NCI-H345 treated with DMSO at 0.1 percent for 48 hours (cell line): ENCODE measurements around the gene NOVA2.
A peak's percentile ranks its signal among the peaks of the same experiment; 100 is the strongest.
"Not testable (repeated sequence)": the region's sequence is repeated elsewhere in the genome, so short reads cannot be mapped to it uniquely, and the experiment has no call there.

Experiments
- DNase-seq: peaks from one replicate; lab custom pipeline; 2025; ENCODE audit not compliant: unreplicated experiment; lab: John Stamatoyannopoulos, UW

Gene NOVA2

DNA sequence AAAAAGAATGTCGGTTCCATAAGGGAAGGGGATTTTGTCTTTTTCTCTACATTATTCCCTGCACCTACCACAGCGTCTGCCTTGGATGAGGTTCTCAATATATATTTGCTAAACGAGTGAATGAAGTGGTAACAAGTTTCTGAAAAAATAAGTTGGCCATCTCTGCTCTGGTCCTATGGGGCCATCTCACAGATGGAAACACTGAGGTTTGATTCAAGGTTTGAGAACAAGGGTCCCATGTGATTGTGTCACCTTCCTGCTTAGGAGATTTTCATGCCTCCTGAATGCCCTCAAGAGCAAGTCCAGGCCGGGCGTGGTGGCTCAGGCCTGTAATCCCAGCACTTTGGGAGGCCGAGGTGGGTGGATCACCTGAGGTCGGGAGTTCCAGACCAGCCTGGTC lies 74.4 kb downstream of the NOVA2 start:
- no peak for DNase-seq

DNA sequence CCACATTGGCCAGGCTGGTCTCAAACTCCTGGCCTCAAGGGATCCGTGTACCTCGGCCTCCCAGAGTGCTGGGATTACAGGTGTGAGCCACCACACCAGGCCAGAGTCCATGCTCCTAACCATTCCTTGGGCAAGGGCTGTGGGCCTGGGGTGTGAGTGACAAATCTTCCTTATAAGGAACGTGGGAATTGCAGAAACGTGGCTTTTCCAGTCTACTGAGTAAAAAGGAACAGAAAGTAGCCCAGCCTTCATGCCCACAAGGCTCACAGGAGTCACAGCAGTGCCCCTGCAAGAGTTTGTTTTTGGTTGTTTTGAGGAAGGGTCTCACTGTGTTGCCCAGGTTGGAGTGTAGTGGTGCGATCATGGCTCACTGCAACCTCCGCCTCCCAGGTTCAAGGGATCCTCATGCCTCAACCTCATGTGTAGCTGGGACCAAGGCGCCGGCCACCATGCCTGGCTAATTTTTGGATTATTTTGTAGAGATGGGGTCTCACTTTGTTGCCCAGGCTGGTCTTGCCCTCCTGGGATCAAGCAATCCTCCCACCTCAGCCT lies 76.3 kb downstream of the NOVA2 start:
- no peak for DNase-seq

- not testable (repeated sequence) for DNase-seq
These were observed 77.6 kb downstream of the NOVA2 start for GRCh38 chr19:45895983-45896599.

GRCh38 chr19:45895519-45895972 lies 78.1 kb downstream of the NOVA2 start:
- no peak for DNase-seq

GRCh38 chr19:45890877-45891276 lies 82.8 kb downstream of the NOVA2 start:
- no peak for DNase-seq

DNA sequence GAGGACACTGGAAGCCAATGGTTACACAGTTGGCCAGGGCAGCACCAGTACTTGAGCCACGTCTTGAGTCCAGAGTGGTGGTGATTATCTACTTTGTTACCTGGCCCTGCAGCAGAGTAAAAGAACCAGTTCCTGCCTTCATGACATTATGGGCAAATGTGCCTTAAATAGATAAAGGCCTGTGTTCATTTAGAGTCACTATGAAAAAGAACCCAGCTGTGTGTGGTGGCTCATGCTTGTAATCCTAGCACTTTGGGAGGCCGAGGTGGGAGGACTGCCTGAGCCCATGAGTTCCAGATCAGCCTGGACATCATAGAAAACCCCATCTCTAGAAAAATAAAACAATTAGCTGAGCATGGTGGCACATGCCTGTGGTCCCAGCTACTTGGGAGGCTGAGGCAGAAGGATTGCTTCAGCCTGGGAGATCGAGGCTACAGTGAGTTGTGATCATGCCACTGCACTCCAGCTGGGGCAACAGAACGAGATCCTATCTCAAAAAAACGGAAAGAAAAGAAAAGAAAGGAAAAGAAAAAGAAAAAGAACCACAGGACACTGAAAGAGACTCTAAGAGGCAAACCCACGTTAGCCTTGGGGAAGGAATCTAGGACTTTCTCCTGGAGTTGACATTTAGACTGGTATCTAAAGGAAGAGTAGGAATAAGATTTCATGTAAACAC lies 84.3 kb downstream of the NOVA2 start:
- no peak for DNase-seq

DNA sequence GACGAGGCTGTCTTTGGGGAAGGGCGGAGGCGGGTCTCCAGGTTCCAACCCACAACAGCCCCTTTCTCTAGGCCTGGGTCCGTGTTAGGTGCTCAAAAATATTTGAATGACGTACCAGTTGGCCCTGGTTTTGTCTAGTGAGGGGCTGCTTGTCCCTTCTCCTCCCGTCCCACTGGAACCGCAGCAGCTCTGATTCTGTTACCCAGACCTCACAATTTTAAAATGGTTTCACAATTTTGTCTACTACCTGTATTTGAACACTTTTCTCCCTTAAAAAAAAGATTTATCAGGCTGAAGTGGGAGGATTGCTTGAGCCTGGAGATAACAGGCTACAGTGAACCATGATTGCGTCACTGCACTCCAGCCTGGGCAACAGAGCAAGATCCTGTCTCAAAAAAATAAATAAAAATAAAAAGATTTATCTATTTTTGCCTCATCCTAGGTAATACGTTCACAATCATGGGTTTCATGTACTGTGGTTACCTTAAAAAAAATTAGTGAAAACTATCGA lies 86.4 kb downstream of the NOVA2 start:
- DNase-seq: no peak

- DNase-seq: peak; percentile 58
These were observed 87.1 kb downstream of the NOVA2 start for GRCh38 chr19:45886427-45887199.

GRCh38 chr19:45885556-45886426 lies 87.9 kb downstream of the NOVA2 start, which contains the start of gene IRF2BP1:
Gene IRF2BP1, minus strand, starts transcription at chr19:45886141. Its CDS starts 367 bp downstream, at chr19:45885774.
- peak; percentile 47 for DNase-seq

DNA sequence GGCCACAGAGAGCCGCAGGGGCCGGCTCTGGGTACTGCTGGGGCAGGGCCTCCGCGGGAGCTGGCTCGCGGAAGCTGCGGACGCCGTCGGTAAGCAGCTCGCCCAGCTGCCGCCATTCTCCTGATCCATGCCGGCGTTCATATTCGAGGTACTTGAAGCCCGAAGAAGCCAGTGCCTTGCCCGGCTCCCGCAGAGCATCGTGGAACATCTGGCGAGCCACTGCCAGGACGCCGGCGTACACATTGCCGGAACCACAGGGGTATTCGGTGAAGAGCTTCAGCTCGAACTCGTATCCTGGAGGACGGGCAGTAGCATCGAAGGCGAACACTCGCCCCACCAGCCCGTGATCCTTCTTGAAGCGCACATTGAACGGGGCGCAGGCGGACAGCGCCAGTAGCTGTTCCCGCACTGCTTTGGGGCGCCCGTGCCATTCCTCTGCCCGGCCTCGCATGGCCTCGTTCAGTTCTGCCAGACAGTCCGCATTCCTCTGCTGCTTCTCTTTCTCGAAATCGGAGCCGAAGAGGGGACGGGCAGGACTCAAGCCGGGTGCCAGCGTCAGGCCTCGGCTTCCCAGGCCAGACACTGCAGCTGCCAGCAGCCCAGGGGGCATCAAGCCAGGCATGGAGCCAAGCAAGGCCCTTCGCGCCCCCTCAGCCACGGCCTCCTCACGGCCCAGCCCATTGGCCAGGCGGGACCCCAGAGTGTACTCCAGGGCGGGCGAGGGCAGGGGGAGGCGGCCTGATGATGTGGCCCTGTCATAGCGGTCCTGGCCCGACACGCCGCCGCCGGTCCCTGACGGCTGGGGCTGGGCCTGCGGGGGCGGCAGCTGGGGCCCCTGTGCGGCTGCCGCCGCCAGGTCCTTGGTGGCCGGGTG lies 88.7 kb downstream of the NOVA2 start:
- DNase-seq: no peak

- no peak for DNase-seq
These were observed 89.6 kb downstream of the NOVA2 start for GRCh38 chr19:45883881-45884681.
